ENCODE measurements around the gene ARFIP1.

Gene ARFIP1

GRCh38 chr4:152898606-152899005, 118.9 kb downstream of the ARFIP1 start:
- no peak for DNase-seq (ENCODE audit: low read depth)

- DNase-seq (ENCODE audit: low read depth) = no peak
Observed at GRCh38 chr4:152900395-152900794, 120.6 kb downstream of the ARFIP1 start.

GRCh38 chr4:152901205-152901604, 121.5 kb downstream of the ARFIP1 start:
- DNase-seq (ENCODE audit: low read depth) = no peak

GRCh38 chr4:152903658-152904057, 123.9 kb downstream of the ARFIP1 start:
- DNase-seq (ENCODE audit: low read depth) = no peak

GRCh38 chr4:152909901-152910300, 130.1 kb downstream of the ARFIP1 start:
- no peak for DNase-seq (ENCODE audit: low read depth)

- no peak for DNase-seq (ENCODE audit: low read depth)
Observed at GRCh38 chr4:152910521-152910920, 130.8 kb downstream of the ARFIP1 start.

- no peak for DNase-seq (ENCODE audit: low read depth)
Observed at GRCh38 chr4:152917543-152918395, 138.0 kb downstream of the ARFIP1 start.

GRCh38 chr4:152919826-152920225, 140.1 kb downstream of the ARFIP1 start:
- DNase-seq (ENCODE audit: low read depth) = no peak

GRCh38 chr4:152920768-152921167, 141.0 kb downstream of the ARFIP1 start:
- DNase-seq (ENCODE audit: low read depth) = no peak

- no peak for DNase-seq (ENCODE audit: low read depth)
Observed at GRCh38 chr4:152921284-152921683, 141.5 kb downstream of the ARFIP1 start.

GRCh38 chr4:152925851-152926250, 146.1 kb downstream of the ARFIP1 start:
- no peak for DNase-seq (ENCODE audit: low read depth)

- no peak for DNase-seq (ENCODE audit: low read depth)
Observed at GRCh38 chr4:152926959-152927358, 147.2 kb downstream of the ARFIP1 start.

- no peak for DNase-seq (ENCODE audit: low read depth)
Observed at GRCh38 chr4:152927737-152928136, 148.0 kb downstream of the ARFIP1 start.

- no peak for DNase-seq (ENCODE audit: low read depth)
Observed at GRCh38 chr4:152928286-152928685, 148.5 kb downstream of the ARFIP1 start.

- no peak for DNase-seq (ENCODE audit: low read depth)
Observed at GRCh38 chr4:152929888-152930287, 150.1 kb downstream of the ARFIP1 start.

- no peak for DNase-seq (ENCODE audit: low read depth)
Observed at GRCh38 chr4:152935143-152935542, 155.4 kb downstream of the ARFIP1 start.

- no peak for DNase-seq (ENCODE audit: low read depth)
Observed at GRCh38 chr4:152935631-152936445, 156.1 kb downstream of the ARFIP1 start, which contains the start of gene FHDC1. Gene FHDC1 (plus strand): TSS chr4:152936323. CDS start chr4:152943058, 6,735 bp downstream.

- DNase-seq (ENCODE audit: low read depth) = no peak
Observed at GRCh38 chr4:152936446-152937335, 156.9 kb downstream of the ARFIP1 start.

- DNase-seq (ENCODE audit: low read depth) = no peak
Observed at GRCh38 chr4:152937336-152938236, 157.8 kb downstream of the ARFIP1 start.

GRCh38 chr4:152938237-152938947, 158.6 kb downstream of the ARFIP1 start:
- DNase-seq (ENCODE audit: low read depth) = no peak
